Vagina (tissue), 2 donors: ENCODE measurements around the gene POLG2.

Source experiments
- POLR2A ChIP-seq, 2 donors: fragments of 450-650 bp; IDR thresholded peaks; one replicate each; pipeline ENCODE4 v1.6.1; 2017; ENCODE audit warnings: antibody characterized with exemption in 2 of 2, mild to moderate bottlenecking in 2 of 2, moderate library complexity in 2 of 2
- TF ChIP-seq, protein P1 (sequence below), 3 experiments: fragments of 450-650 bp in 2 of 3; fragments of 200-600 bp in 1 of 3; sonication (generic) in 1 of 3; IDR thresholded peaks; one replicate each; pipeline ENCODE4 v1.5.1; 2017 to 2019; ENCODE audit warnings: antibody characterized with exemption in 3 of 3, mild to moderate bottlenecking in 2 of 3, moderate library complexity in 2 of 3

GRCh38 chr17:64488301-64488700 lies 8.6 kb downstream of the POLG2 start:
- TF ChIP-seq, protein P1, sequence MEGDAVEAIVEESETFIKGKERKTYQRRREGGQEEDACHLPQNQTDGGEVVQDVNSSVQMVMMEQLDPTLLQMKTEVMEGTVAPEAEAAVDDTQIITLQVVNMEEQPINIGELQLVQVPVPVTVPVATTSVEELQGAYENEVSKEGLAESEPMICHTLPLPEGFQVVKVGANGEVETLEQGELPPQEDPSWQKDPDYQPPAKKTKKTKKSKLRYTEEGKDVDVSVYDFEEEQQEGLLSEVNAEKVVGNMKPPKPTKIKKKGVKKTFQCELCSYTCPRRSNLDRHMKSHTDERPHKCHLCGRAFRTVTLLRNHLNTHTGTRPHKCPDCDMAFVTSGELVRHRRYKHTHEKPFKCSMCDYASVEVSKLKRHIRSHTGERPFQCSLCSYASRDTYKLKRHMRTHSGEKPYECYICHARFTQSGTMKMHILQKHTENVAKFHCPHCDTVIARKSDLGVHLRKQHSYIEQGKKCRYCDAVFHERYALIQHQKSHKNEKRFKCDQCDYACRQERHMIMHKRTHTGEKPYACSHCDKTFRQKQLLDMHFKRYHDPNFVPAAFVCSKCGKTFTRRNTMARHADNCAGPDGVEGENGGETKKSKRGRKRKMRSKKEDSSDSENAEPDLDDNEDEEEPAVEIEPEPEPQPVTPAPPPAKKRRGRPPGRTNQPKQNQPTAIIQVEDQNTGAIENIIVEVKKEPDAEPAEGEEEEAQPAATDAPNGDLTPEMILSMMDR (IDR thresholded peaks at IDR 0.05): no peak
- TF ChIP-seq POLR2A (IDR thresholded peaks at IDR 0.05): no peak
